ENCODE results near the gene CALML5.

- no peak for TF ChIP-seq SP1 (CRISPR knock-in tag; conservative IDR thresholded peaks at IDR 0.05)
- TF ChIP-seq OVOL2 (CRISPR knock-in tag; IDR thresholded peaks at IDR 0.05; ENCODE audit: borderline replicate concordance) = no peak
- no peak for TF ChIP-seq ZNF281 (CRISPR knock-in tag; IDR thresholded peaks at IDR 0.05)
- TF ChIP-seq CTCF (IDR thresholded peaks at IDR 0.05) = no peak
- TF ChIP-seq FOXJ3 (CRISPR knock-in tag; IDR thresholded peaks at IDR 0.05; ENCODE audit: borderline replicate concordance) = no peak
- TF ChIP-seq ATF3 (CRISPR knock-in tag; conservative IDR thresholded peaks at IDR 0.05) = no peak
- TF ChIP-seq ZBTB43 (CRISPR knock-in tag; IDR thresholded peaks at IDR 0.05) = no peak
- TF ChIP-seq CBFB (CRISPR knock-in tag; IDR thresholded peaks at IDR 0.05; ENCODE audit: low read depth) = no peak
- TF ChIP-seq ATF1 (CRISPR knock-in tag; IDR thresholded peaks at IDR 0.05) = no peak
- TF ChIP-seq ZNF416 (CRISPR knock-in tag; IDR thresholded peaks at IDR 0.05) = no peak
- no peak for TF ChIP-seq FOXK1 (CRISPR knock-in tag; IDR thresholded peaks at IDR 0.05)
- TF ChIP-seq JUN (CRISPR knock-in tag; IDR thresholded peaks at IDR 0.05) = no peak
These were observed 48.2 kb upstream of the CALML5 start for GRCh38 chr10:5547681-5547930.

Measured in WTC11 (cell line).